Measurements from ENCODE around the gene TNPO1. TPM values are rescaled to one million over a fixed set of nuclear protein-coding genes. Genes with fewer than 3 reads are reported as not detected.
"Not testable (repeated sequence)": the region's sequence is repeated elsewhere in the genome, so short reads cannot be mapped to it uniquely, and the experiment has no call there.

TNPO1 gene
- total RNA-seq, result 100 to 1,000 TPM; 105 to 107 TPM

DNA sequence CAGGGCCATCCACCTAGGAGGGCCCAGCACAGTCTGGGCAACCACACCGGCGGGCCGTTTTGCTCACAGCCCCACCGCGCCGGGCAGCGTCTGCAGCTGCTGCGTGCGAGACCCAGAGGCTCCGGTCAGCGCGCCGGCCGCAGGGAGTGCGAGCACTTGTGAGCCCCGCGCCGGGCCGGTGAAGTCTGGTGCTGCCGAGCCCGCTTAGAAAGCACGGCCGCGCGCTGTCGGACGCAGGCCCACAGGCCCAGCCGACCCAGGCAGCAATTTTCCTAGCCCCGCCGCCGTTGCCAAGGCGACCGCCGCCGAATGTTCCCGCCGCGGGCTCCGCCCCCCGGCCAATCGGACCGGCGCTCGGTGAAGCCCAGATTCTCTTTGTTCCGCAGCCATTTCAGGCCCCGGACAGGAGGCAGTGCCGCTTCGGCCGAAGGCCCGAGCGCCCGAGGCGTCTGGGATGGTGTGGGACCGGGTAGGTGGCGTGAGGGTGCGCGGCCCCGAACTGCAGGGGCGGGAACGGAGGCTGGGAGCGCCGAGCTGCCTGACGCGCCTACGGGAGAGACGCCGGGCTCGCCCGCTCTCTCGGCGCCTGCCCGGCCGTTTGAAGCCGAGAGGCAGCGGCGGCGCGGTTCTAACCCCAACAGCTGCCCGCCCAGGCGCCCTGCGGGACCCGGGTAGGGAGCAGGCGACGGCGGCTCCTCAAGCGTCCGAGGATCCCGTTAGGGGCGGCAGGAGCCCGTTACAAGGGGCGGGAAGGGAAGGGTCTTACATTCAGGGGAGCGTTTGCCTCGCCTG is at the start of gene TNPO1:
Gene TNPO1, plus strand, starts transcription at position 378 of the 792 bp plus-strand sequence. Its CDS starts 77 bp downstream, at position 455.
- peaks cover 9% of the 10 kb centered on the region for H3K27me3 Mint-ChIP-seq (ENCODE audit: low read depth)
- peak; percentile 82 for DNase-seq
- H3K27ac Mint-ChIP-seq, result peak within 1 kb of the TSS; percentile 70
- no peaks in the 10 kb centered on the region for H3K9me3 Mint-ChIP-seq
- H3K4me3 Mint-ChIP-seq, result peak within 1 kb of the TSS; percentile 81
- intact Hi-C loops (cut with micrococcal nuclease), result loop anchor here (1.0 to 5.0 kb wide), 4 partner anchors 32 to 679 kb away; no protein-coding TSS in a partner anchor
- CTCF ChIA-PET, result interaction anchor here (1.1 to 3.2 kb wide), 4 partner anchors 10 to 206 kb away, joined by 4 to 36 read pairs (median 6); no protein-coding TSS in a partner anchor
- no peaks in the 10 kb centered on the region for H3K36me3 Mint-ChIP-seq (ENCODE audit: low read depth)
- H3K4me1 Mint-ChIP-seq (ENCODE audit: low read depth), result peaks cover 14% of the 10 kb centered on the region

DNA sequence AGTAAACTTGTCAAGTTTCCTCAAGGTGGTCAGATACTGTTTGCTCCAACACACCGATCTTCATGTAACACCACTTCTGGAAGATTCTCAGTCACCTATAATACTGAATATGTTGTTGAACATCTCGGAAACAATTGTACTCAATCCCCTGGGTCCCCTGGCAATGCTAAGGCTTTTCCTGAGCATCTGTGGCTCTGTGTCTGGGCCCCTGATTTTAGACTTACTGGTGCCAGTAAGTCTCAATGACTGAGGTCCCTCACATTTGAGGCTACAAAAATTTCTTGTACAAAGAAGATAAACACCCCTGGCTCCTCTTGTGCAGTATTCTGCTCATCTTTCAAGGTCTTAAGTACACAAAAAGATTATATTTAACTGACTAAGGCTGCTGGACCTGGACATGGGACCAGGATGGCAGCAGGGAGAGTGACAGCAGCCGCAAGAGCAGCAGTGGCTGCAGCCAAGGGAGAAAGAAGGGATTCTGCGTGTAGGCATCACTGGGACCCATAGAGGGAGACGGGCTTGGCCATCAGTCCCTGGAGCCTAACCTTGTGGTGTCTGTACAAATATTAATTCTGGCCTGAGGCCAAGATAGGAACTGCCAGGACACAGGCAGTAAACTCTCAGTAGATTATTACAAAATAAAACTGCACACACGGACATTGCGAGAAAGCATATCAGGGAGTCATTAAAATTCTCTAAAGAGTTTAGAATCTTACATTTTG is 49.0 kb upstream of the TNPO1 start:
- no peaks in the 10 kb centered on the region for H3K36me3 Mint-ChIP-seq (ENCODE audit: low read depth)
- H3K4me3 Mint-ChIP-seq, result no peak overlapping the region
- H3K9me3 Mint-ChIP-seq, result no peaks in the 10 kb centered on the region
- no peak overlapping the region for H3K27ac Mint-ChIP-seq
- DNase-seq, result no peak
- no peaks in the 10 kb centered on the region for H3K4me1 Mint-ChIP-seq (ENCODE audit: low read depth)
- peaks cover 14% of the 10 kb centered on the region for H3K27me3 Mint-ChIP-seq (ENCODE audit: low read depth)
- CTCF ChIA-PET, result no interaction called here
- intact Hi-C loops (cut with micrococcal nuclease), result no loop called here

DNA sequence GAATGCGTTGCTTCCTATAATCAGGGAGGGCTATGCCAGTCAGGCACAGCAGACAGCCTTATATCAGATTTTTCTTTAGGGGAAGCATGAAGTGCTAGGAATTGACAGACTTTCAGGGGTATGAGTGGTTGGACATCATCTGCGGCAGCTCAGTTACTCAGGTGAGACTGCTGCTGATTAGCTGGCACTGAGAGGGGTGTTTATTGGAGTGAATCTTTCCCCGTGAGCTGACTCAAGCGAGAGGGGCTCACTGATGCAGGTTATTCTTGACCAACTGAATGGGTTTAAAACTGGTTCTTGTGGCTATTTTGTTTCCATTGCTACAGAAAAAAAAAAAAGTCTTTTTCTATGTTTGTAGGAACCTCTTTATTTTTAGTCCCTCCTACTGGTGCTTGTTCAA is 46.2 kb upstream of the TNPO1 start:
- CTCF ChIA-PET, result no interaction called here
- intact Hi-C loops (cut with micrococcal nuclease), result no loop called here
- no peak overlapping the region for H3K27ac Mint-ChIP-seq

DNA sequence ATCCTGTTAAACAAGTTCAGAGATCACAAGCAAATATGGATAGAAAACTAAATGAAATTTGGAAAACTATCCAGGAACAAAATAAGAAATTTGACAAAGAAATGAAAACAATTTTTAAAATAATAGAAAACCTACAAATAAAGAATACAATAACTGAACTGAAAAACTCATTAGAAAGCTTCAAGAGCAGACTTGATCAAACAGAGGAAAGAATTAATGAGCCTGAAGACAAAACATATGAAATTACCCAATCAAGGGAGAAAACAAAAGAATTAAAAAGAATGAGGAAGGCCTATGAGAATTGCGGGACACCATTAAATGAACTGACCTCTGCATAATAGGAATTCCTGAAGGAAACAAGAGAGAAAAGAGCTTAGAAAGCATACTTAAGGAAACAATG is 39.8 kb upstream of the TNPO1 start:
- Mint-ChIP-seq H3K9me3 (peaks cover 29% of the 10 kb centered on the region), H3K4me3 (no peak overlapping the region), H3K36me3 (ENCODE audit: low read depth) (peaks cover 3% of the 10 kb centered on the region), H3K27me3 (ENCODE audit: low read depth) (peaks cover 20% of the 10 kb centered on the region), H3K27ac (no peak overlapping the region), H3K4me1 (ENCODE audit: low read depth) (no peaks in the 10 kb centered on the region)
- CTCF ChIA-PET, result no interaction called here
- intact Hi-C loops (cut with micrococcal nuclease), result no loop called here
- DNase-seq, result no peak

More for the DNA sequence above, 46.2 kb upstream of the TNPO1 start:
- H3K36me3 Mint-ChIP-seq (ENCODE audit: low read depth), result no peaks in the 10 kb centered on the region
- H3K4me3 Mint-ChIP-seq, result no peak overlapping the region
- no peaks in the 10 kb centered on the region for H3K4me1 Mint-ChIP-seq (ENCODE audit: low read depth)
- DNase-seq, result no peak
- H3K9me3 Mint-ChIP-seq, result no peaks in the 10 kb centered on the region
- peaks cover 7% of the 10 kb centered on the region for H3K27me3 Mint-ChIP-seq (ENCODE audit: low read depth)

DNA sequence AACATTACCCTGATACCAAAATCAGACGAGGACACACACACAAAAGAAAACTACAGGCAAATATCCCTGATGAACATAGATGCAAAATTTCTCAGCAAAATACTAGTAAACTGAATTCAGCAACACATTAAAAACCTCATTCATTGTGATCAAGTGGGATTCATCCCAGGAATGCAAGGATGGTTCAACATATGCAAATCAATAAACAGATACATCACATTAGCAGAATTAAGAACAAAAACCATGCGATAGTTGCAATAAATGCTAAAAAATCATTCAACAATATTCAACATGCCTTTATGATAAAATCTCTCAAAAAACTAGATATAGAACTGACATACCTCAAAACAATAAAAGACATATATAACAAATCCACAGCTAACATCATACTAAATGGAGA is 36.9 kb upstream of the TNPO1 start:
- intact Hi-C loops (cut with micrococcal nuclease), result no loop called here
- CTCF ChIA-PET, result no interaction called here
- Mint-ChIP-seq H3K36me3 (ENCODE audit: low read depth) (peaks cover 3% of the 10 kb centered on the region), H3K4me1 (ENCODE audit: low read depth) (no peaks in the 10 kb centered on the region), H3K27me3 (ENCODE audit: low read depth) (peaks cover 20% of the 10 kb centered on the region), H3K9me3 (peaks cover 29% of the 10 kb centered on the region), H3K4me3 (no peak overlapping the region), H3K27ac (no peak overlapping the region)
- no peak for DNase-seq

DNA sequence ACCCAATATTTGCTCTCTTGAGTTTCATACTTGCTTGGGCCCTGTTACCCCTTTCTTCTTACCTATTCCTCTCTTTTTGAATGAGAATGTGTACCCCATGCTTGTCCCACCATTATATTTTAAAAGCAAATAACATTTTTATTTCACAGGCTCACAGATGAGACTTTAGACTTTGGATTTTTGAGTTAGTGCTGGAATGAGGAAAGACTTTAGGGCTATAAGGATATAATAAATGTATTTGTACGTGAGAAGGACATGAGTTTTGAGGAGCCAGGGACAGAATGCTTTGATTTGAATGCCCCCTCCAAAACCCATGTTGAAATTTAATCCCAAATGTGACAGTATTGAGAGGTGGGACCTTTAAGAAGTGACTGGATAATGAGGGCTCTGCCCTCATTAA is 33.1 kb upstream of the TNPO1 start:
- CTCF ChIA-PET, result no interaction called here

DNA sequence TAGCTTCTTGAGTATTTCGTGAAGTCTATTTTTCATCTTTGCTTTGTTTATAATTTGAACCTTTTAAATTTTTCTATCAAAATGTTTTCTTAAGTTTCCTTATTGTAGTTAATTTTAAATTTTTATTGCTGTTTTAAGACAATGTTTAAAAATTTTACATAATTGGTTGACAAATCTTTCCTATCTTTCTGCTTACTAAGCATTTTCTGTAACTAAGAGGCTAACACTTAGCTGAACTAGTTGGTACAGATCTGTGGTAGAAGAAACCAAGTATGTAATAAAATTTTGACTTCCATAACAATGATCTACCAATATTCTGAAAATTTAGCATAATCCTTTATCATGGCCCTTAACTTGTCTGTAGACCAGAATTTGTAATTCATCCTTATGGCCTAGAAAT is 32.3 kb upstream of the TNPO1 start:
- no peak for DNase-seq
- Mint-ChIP-seq H3K36me3 (ENCODE audit: low read depth) (no peaks in the 10 kb centered on the region), H3K27me3 (ENCODE audit: low read depth) (peaks cover 12% of the 10 kb centered on the region), H3K4me1 (ENCODE audit: low read depth) (no peaks in the 10 kb centered on the region), H3K9me3 (peaks cover 9% of the 10 kb centered on the region), H3K27ac (no peak overlapping the region), H3K4me3 (no peak overlapping the region)
- CTCF ChIA-PET, result no interaction called here
- intact Hi-C loops (cut with micrococcal nuclease), result no loop called here

More for the DNA sequence above, 33.1 kb upstream of the TNPO1 start:
- no peak overlapping the region for H3K4me3 Mint-ChIP-seq
- intact Hi-C loops (cut with micrococcal nuclease), result no loop called here
- no peak overlapping the region for H3K27ac Mint-ChIP-seq
- H3K36me3 Mint-ChIP-seq (ENCODE audit: low read depth), result no peaks in the 10 kb centered on the region
- H3K4me1 Mint-ChIP-seq (ENCODE audit: low read depth), result no peaks in the 10 kb centered on the region
- DNase-seq, result no peak
- H3K27me3 Mint-ChIP-seq (ENCODE audit: low read depth), result peaks cover 12% of the 10 kb centered on the region
- H3K9me3 Mint-ChIP-seq, result peaks cover 14% of the 10 kb centered on the region

DNA sequence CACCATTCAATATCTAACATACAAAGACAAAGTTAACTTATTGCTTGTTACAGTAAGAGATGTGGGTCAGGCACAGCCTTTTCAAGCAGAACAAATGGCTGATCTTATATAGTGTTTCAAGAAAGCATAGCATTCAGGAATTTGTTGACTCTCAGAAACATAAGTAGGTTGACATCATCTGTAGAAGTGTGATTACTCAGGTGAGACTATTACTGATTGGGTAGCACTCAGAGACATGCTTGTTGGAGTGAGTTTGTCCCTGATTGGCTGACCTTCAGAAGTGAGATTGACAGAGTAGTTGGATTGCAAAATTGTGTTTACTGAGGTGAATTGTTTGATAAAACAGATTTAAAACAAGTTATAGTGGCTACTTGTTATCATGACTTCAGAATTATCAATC is 30.7 kb upstream of the TNPO1 start:
- intact Hi-C loops (cut with micrococcal nuclease), result no loop called here
- no peak for DNase-seq

DNA sequence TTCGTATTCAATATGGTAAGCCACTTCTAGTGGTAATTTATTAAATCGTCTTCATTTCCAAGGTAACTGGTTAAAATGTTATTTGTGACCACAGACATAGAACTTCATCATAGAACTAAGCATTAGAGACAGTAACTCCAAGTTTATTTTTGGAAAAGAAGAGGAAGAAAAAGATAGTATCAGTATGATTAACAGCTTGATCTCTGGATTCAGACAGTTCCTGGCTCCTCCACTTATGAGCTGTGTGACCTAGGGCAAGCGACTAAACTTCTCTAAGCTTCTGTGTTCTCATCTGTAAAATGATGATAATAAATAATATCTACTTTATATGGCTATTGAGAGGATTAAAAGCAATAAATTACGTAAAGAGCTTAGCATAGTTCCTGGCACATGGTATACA is 29.8 kb upstream of the TNPO1 start:
- intact Hi-C loops (cut with micrococcal nuclease), result no loop called here
- CTCF ChIA-PET, result no interaction called here

More for the DNA sequence above, 30.7 kb upstream of the TNPO1 start:
- Mint-ChIP-seq H3K4me1 (ENCODE audit: low read depth) (no peaks in the 10 kb centered on the region), H3K4me3 (no peak overlapping the region), H3K27ac (no peak overlapping the region), H3K9me3 (no peaks in the 10 kb centered on the region), H3K36me3 (ENCODE audit: low read depth) (no peaks in the 10 kb centered on the region), H3K27me3 (ENCODE audit: low read depth) (peaks cover 3% of the 10 kb centered on the region)
- CTCF ChIA-PET, result no interaction called here

DNA sequence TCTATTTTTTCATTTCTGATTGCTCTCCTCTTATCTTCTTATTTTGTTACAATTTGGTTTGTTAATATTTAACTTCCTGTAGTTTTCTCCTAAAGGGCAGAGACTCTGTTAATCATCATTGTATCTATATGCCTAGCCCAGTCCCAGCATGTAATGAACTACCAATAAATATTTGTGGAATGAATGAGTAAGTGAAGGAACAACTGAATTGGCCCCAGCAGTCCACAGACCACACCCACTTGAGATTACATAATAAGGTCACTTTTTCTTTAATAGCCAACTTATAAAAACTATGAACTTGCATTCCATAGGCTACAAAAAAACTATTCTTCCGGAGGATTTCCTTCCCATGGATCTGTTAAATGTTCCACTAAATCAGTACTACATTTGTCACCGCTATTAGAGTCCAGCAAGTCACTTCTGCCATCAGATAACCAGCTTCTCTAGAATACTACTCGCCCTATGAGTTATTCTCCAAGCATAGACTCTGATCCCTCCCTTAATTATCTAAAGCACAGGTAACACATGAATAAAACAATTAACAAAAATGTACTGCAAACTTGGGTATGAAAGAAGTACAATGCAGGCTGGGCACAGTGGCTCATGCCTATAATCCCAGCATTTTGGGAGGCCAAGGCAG is 27.5 kb upstream of the TNPO1 start:
- H3K4me1 Mint-ChIP-seq (ENCODE audit: low read depth), result no peaks in the 10 kb centered on the region

More for the DNA sequence above, 29.8 kb upstream of the TNPO1 start:
- H3K36me3 Mint-ChIP-seq (ENCODE audit: low read depth), result no peaks in the 10 kb centered on the region
- H3K4me1 Mint-ChIP-seq (ENCODE audit: low read depth), result no peaks in the 10 kb centered on the region
- no peak for DNase-seq
- H3K27ac Mint-ChIP-seq, result no peak overlapping the region
- H3K27me3 Mint-ChIP-seq (ENCODE audit: low read depth), result peaks cover 3% of the 10 kb centered on the region
- H3K4me3 Mint-ChIP-seq, result no peak overlapping the region
- H3K9me3 Mint-ChIP-seq, result no peaks in the 10 kb centered on the region

DNA sequence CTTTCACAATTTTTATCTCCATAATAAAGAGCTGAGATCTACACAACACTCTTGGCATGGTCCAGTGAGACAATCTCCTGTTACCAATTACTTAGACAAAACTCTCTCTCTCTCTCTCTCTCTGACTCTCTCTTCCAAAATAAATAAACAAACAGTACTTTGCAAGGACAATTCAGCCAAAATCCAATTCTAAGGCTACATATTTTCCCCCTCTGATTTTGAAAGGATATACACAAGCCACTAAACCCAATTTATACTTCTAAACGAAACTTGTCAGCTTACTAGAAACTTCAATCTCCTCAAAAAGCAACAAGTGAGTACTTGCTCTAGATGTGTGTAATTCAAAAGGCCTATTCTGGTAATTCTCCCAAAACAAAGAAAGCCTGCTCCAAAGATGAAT is 26.3 kb upstream of the TNPO1 start:
- intact Hi-C loops (cut with micrococcal nuclease), result no loop called here
- Mint-ChIP-seq H3K27ac (no peak overlapping the region), H3K36me3 (ENCODE audit: low read depth) (no peaks in the 10 kb centered on the region), H3K4me3 (no peak overlapping the region), H3K27me3 (ENCODE audit: low read depth) (peaks cover 7% of the 10 kb centered on the region), H3K4me1 (ENCODE audit: low read depth) (no peaks in the 10 kb centered on the region), H3K9me3 (no peaks in the 10 kb centered on the region)
- CTCF ChIA-PET, result no interaction called here
- no peak for DNase-seq

More for the DNA sequence above, 27.5 kb upstream of the TNPO1 start:
- Mint-ChIP-seq H3K36me3 (ENCODE audit: low read depth) (no peaks in the 10 kb centered on the region), H3K9me3 (no peaks in the 10 kb centered on the region), H3K27ac (no peak overlapping the region), H3K27me3 (ENCODE audit: low read depth) (peaks cover 3% of the 10 kb centered on the region), H3K4me3 (no peak overlapping the region)
- CTCF ChIA-PET, result no interaction called here
- intact Hi-C loops (cut with micrococcal nuclease), result no loop called here
- DNase-seq, result no peak

DNA sequence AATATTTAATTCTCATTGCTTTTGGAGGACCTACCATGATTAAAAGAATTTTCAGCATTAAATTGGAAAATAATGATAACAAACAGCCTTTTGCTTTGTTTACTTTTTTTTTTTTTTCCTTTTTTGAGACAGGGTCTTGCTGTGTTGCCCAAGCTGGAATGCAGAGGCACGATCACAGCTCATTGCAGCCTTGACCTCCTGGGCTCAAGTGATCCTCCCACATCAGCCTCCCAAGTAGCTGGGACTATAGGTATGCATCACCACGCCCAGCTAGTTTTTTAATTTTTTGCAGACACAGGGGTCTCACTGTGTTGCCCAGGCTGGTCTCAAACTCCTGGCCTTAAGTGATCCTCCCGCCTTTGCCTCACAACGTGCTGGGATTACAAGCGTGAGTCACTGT is 23.8 kb upstream of the TNPO1 start:
- DNase-seq; H3K9me3 Mint-ChIP-seq; H3K36me3 Mint-ChIP-seq (ENCODE audit: low read depth); H3K4me1 Mint-ChIP-seq (ENCODE audit: low read depth); intact Hi-C loops (cut with micrococcal nuclease); H3K27ac Mint-ChIP-seq; CTCF ChIA-PET; H3K4me3 Mint-ChIP-seq; H3K27me3 Mint-ChIP-seq (ENCODE audit: low read depth): not testable (repeated sequence)

All from activated naive CD4-positive, alpha-beta T cell treated with anti-CD3 and anti-CD28 coated beads for 36 hours (primary cell).